ENCODE measurements around the gene LST1. TPM values are rescaled to one million over a fixed set of nuclear protein-coding genes. Genes with fewer than 3 reads are reported as not detected.
"Not testable (repeated sequence)": the region's sequence is repeated elsewhere in the genome, so short reads cannot be mapped to it uniquely, and the experiment has no call there.

LST1 gene
- total RNA-seq, 1 donor from 2014 or later: 127 TPM

DNA sequence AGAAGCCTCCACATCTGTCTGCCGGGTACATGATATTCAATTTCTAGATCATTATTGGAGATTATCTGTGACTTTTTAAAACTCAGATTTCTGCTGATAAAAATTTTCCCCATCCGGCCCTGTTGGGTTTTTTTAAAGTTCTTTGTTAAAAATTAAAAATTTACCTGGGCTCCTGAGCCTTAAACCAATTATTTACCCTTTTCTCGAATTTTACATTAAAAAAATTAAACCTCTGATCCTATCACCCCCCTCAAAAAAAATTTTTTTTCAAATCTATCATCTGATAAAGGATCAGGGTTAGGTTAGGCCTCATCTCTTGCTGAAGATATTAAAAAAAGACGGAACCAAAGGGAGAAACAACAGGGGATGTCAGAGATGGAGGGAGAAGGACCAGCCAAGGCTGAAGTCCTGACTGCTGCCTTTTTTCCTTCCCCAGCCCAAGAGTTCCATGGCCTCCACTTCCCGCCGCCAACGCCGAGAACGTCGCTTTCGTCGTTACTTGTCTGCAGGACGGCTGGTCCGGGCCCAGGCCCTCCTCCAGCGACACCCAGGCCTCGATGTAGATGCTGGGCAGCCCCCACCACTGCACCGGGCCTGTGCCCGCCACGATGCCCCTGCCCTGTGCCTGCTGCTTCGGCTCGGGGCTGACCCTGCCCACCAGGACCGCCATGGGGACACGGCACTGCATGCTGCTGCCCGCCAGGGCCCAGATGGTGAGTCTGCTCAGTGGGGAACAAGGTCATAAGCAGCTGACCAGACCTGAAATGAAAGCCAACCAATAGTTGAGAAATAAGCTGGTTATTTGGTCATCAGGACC lies 38.1 kb upstream of the LST1 start:
- DNase-seq (peak; percentile 53), ATAC-seq (no peak)
- H3K27me3 ChIP-seq (ENCODE audit: low read depth): no peaks in the 10 kb centered on the region
- TF ChIP-seq, protein P1, sequence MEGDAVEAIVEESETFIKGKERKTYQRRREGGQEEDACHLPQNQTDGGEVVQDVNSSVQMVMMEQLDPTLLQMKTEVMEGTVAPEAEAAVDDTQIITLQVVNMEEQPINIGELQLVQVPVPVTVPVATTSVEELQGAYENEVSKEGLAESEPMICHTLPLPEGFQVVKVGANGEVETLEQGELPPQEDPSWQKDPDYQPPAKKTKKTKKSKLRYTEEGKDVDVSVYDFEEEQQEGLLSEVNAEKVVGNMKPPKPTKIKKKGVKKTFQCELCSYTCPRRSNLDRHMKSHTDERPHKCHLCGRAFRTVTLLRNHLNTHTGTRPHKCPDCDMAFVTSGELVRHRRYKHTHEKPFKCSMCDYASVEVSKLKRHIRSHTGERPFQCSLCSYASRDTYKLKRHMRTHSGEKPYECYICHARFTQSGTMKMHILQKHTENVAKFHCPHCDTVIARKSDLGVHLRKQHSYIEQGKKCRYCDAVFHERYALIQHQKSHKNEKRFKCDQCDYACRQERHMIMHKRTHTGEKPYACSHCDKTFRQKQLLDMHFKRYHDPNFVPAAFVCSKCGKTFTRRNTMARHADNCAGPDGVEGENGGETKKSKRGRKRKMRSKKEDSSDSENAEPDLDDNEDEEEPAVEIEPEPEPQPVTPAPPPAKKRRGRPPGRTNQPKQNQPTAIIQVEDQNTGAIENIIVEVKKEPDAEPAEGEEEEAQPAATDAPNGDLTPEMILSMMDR (IDR thresholded peaks at IDR 0.05): no peak
- peaks cover 29% of the 10 kb centered on the region for H3K36me3 ChIP-seq
- H3K4me3 ChIP-seq: peak overlapping the region; percentile 57
- H3K27ac ChIP-seq: peak overlapping the region; percentile 89
- H3K4me1 ChIP-seq: peaks cover 41% of the 10 kb centered on the region
- H3K9me3 ChIP-seq: no peaks in the 10 kb centered on the region
- intact Hi-C loops (cut with DNase I): loop anchor here (10.0 kb wide), 1 partner anchor 47 kb away; the partner anchor contains the start of gene NCR3

DNA sequence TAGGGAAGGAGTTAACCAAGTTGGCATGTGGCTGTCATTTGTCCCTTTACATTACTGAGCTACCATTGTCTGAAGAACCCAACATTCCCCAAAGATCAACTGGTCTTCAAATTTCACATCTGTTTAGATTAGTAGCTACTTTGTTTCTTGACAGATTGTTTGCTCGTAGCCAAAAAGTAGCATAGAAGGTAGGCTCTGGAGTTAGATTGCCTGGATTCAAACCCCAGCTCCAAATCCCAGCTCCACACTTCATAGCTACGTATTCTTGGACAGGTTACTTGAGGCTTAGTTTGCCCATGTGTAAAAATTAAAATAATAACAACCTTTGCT lies 37.6 kb upstream of the LST1 start:
- ATAC-seq: no peak
- Histone ChIP-seq H3K27me3 (ENCODE audit: low read depth) (no peaks in the 10 kb centered on the region), H3K9me3 (no peaks in the 10 kb centered on the region), H3K36me3 (peaks cover 35% of the 10 kb centered on the region), H3K4me3 (peak overlapping the region; percentile 57), H3K4me1 (peaks cover 38% of the 10 kb centered on the region), H3K27ac (peak overlapping the region; percentile 89)
- intact Hi-C loops (cut with DNase I): loop anchor here (10.0 kb wide), 1 partner anchor 46 kb away; the partner anchor contains the start of gene NCR3
- no peak for DNase-seq
- TF ChIP-seq, protein P1 (IDR thresholded peaks at IDR 0.05): no peak

DNA sequence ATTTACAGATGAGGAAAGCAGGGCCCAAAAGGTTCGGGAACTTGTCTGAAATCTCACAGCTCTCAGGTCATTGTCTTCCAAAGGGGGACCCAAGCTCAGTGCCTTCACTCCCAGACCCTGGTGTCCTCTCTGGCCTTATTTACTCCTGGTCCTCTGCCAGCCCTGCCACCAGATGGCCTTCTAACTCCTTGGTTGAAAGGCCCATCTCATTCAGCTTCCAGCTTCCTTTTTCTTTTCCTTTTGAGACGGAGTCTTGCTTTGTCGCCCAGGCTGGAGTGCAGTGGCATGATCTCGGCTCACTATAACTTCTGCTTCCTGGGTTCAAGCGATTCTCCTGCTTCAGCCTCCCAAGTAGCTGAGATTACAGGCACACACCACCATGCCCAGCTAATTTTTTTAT lies 34.7 kb upstream of the LST1 start:
- TF ChIP-seq, protein P1 (IDR thresholded peaks at IDR 0.05): peak; percentile 59
- DNase-seq (peak; percentile 77), ATAC-seq (peak in 1 of 2 donors; percentile 34)
- H3K4me3 ChIP-seq; H3K27me3 ChIP-seq (ENCODE audit: low read depth); H3K9me3 ChIP-seq; intact Hi-C loops (cut with DNase I); H3K27ac ChIP-seq: not testable (repeated sequence)
- Histone ChIP-seq H3K36me3 (peaks cover 56% of the 10 kb centered on the region), H3K4me1 (peaks cover 42% of the 10 kb centered on the region)

DNA sequence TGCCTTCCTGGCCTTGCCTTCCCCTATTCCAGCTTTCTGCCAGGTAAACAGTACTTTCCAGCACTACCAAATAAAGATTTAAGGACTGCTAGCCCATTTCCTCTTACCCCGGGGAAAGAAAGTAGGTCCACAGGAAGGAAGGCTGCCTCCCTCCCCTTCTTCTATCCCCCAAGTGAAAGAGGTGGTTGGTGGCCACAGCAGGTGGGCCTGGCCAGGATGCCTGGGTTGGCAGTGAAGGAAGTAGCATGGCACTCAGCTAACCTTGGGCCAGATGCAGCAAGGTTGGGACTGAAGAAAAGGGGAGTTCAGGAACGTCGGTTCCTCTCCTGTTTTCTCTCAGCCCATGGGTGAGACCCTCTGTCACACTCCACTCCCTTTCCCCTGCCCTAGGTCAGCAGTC lies 29.8 kb upstream of the LST1 start:
- intact Hi-C loops (cut with DNase I): no loop called here
- H3K36me3 ChIP-seq: peaks cover 66% of the 10 kb centered on the region
- DNase-seq: no peak

DNA sequence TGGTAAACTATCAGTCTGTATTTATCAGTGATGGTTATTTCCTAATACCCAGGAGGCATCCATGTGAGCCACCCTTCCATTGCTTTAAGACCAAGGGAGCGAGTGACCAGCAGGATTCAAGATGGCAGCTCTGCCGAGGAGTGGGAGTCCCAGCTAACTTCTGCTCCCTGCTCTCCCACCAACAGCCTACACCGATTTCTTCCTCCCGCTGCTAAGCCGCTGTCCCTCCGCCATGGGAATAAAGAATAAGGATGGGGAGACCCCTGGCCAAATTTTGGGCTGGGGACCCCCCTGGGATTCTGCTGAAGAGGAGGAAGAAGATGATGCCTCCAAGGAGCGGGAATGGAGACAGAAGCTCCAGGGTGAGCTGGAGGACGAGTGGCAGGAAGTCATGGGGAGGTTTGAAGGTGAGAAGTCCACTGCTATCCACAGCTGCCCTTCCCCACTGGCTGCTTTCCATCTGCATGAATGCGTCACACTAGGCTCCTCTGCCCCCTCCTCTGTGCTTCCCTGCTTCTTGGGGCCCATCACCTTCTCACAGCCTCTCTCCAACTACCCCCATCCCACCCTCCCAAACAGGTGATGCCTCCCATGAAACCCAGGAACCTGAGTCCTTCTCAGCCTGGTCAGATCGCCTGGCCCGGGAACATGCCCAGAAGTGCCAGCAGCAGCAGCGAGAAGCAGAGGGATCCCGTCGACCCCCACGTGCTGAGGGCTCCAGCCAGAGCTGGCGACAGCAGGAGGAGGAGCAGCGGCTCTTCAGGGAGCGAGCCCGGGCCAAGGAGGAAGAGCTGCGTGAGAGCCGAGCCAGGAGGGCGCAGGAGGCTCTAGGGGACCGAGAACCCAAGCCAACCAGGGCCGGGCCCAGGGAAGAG lies 28.4 kb upstream of the LST1 start:
- ATAC-seq (no peak), DNase-seq (no peak)
- TF ChIP-seq, protein P1 (IDR thresholded peaks at IDR 0.05): no peak
- Histone ChIP-seq H3K36me3 (peaks cover 65% of the 10 kb centered on the region), H3K27me3 (ENCODE audit: low read depth) (no peaks in the 10 kb centered on the region), H3K27ac (peak overlapping the region; percentile 75), H3K4me1 (peaks cover 47% of the 10 kb centered on the region), H3K4me3 (no peak overlapping the region), H3K9me3 (no peaks in the 10 kb centered on the region)
- intact Hi-C loops (cut with DNase I): no loop called here

More for the DNA sequence above, 29.8 kb upstream of the LST1 start:
- Histone ChIP-seq H3K9me3 (no peaks in the 10 kb centered on the region), H3K4me1 (peaks cover 54% of the 10 kb centered on the region), H3K27ac (no peak overlapping the region), H3K27me3 (ENCODE audit: low read depth) (no peaks in the 10 kb centered on the region), H3K4me3 (no peak overlapping the region)
- TF ChIP-seq, protein P1 (IDR thresholded peaks at IDR 0.05): no peak
- no peak for ATAC-seq

Measured in lower lobe of right lung (tissue), 2 donors.